GM12891 (cell line): ENCODE data around the gene SCARB1.

Experiments used
- POLR2AphosphoS5 ChIP-seq: IDR thresholded peaks from 2 replicates; pipeline ENCODE4 v1.6.1; 2011; ENCODE audit warnings: low read depth, low read length, control low read depth
- SPI1 ChIP-seq: IDR thresholded peaks from 2 replicates; pipeline ENCODE4 v1.6.1; 2011; ENCODE audit warnings: low read depth, low read length, control low read depth

DNA sequence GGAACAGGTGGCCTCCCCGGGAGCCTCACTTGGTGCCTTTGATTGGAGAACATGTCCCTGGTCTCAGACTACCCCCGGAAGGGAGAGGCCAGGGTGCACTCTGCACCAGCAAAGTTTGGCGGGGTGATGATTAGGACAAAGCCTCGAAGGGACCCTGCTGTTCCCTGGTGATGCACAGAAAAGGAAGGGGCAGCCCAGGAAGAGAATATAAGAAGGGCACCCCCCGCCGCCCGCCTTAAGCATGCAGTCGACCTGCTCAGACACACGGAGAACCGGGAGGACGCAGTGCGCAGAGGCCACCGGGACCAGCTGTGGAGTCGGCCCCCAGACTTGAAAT lies 6.9 kb downstream of the SCARB1 start:
- TF ChIP-seq SPI1 (no peak), POLR2AphosphoS5 (no peak)
